ENCODE measurements around the gene ZBTB20.

ZBTB20 gene

DNA sequence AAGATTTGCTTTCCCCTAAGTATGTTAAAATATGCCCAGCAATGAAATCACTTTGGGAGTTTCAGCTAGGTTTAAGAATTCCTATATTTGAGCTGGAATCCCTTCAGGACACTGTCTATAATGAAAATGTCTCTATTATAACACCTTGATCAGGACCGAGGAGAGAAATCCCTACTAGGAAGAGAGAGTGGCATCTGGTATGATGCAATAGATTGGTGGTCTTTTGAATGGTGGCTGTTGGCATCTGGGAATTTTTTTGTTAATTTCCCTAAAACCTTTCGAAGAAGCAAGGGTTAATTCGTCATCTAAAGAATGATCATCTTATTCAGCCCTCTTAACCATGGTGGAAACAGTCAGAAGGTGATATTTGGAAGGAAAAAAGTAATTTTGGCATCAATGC lies 810.2 kb downstream of the ZBTB20 start:
- DNase-seq (ENCODE audit: low read depth, low spot score) = no peak

DNA sequence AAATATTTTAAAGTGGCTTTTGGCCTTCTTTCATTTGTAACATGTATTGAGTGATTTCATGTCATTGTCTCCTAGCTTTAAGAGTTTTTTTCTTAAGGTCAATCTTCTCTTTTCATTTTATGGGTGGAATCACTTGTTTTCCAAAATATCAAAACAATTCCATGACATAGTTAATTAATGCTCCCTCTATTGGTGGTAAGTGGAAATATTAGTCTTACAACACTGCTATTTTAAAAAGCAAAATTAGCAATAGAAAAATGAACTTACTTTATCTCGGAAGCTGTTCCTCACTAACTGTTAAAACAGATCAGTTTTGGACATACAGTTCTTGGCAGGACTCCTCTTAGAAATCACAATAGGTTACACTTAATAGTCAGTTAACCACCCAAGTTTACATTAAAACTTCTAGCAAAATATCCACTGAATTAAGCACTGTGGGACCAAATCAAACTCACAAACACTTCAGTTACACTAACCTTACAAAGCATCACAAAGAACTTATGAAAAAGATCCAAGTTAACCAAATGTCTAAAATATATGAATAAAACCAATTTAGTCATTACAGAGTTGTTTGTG lies 810.9 kb downstream of the ZBTB20 start:
- DNase-seq (ENCODE audit: low read depth, low spot score) = no peak

- DNase-seq (ENCODE audit: low read depth, low spot score) = no peak
These were observed 813.2 kb downstream of the ZBTB20 start for GRCh38 chr3:114333923-114334240.

- no peak for DNase-seq (ENCODE audit: low read depth, low spot score)
These were observed 813.7 kb downstream of the ZBTB20 start for GRCh38 chr3:114333180-114333922.

DNA sequence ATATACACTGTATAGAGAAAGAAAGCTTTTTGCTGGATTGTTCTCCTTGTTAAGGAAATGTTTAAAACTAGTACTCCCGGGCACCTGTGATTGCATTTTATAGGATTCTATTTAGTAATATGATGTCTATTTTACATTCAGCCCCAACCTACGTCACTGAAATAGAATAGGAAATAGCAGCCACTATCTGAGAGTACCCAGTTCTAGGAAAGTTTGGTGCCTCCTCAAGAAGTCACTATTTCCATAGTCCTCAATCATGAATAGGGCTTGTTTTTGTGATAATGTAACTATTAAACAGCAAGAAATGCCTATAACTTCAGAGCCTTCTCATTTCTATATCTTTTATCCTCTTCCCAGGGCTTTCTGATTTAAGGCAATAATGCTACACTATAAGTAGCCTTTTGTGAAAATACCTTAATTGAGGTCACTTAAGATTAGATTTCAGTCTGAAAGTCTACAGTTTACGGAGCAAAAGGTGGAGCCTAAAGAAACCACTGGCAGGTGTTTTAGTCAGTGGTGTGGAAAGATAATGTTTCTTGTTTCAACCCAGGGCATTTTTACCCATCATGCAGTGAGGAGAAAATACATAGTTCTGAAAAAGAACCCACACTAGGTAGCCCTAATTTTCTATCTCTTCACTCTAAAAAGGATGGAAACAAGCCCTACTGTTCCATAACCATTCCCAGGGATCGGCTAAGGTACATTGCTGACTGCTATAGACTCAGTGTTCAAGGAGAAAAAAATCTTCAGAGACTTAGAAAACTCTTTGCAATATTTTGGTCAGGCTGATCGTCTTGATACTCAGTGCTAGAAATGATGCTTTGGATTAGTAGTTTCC lies 814.5 kb downstream of the ZBTB20 start:
- no peak for DNase-seq (ENCODE audit: low read depth, low spot score)

- DNase-seq (ENCODE audit: low read depth, low spot score) = no peak
These were observed 815.4 kb downstream of the ZBTB20 start for GRCh38 chr3:114331710-114332109.

DNA sequence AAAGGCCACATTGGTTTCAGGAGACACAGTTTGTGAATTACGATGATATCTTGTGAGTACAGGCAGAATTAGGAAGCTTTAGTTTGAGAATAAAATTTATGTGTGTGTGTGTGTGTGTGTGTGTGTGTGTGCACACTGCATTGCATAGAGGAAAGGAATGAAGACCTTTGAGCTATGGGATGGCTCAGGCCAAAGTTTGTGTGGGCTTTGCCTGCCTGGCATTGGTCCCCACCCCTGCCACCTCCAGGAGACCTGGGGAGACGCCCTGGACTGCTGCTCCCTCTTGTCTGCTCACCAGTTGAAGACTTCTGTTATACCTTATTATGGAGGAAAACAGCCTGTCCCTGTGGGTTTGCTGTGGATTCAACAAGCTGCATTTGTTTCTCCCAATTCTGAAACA lies 816.1 kb downstream of the ZBTB20 start:
- DNase-seq (ENCODE audit: low read depth, low spot score) = no peak

- DNase-seq (ENCODE audit: low read depth, low spot score) = no peak
These were observed 817.3 kb downstream of the ZBTB20 start for GRCh38 chr3:114329823-114330222.

- DNase-seq (ENCODE audit: low read depth, low spot score) = no peak
These were observed 818.7 kb downstream of the ZBTB20 start for GRCh38 chr3:114328345-114328744.

DNA sequence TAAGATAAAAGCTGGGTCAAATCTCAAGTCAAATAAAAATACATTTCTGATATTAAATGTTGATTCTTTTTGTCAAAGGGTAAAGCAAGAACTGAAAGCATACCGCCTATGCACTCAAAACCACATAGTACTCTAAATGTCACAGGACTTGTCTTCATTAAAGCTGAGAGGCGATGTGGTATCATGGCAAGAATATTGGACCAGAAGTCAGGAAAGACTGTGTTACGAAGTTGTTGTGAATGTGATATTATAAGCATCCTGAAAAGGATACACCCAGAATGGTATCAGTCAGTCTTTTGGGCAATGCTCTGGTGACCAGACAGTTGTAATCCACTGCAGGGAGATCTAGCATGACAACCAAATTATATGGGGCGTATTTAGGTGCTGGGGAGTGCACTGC lies 819.4 kb downstream of the ZBTB20 start:
- no peak for DNase-seq (ENCODE audit: low read depth, low spot score)

DNA sequence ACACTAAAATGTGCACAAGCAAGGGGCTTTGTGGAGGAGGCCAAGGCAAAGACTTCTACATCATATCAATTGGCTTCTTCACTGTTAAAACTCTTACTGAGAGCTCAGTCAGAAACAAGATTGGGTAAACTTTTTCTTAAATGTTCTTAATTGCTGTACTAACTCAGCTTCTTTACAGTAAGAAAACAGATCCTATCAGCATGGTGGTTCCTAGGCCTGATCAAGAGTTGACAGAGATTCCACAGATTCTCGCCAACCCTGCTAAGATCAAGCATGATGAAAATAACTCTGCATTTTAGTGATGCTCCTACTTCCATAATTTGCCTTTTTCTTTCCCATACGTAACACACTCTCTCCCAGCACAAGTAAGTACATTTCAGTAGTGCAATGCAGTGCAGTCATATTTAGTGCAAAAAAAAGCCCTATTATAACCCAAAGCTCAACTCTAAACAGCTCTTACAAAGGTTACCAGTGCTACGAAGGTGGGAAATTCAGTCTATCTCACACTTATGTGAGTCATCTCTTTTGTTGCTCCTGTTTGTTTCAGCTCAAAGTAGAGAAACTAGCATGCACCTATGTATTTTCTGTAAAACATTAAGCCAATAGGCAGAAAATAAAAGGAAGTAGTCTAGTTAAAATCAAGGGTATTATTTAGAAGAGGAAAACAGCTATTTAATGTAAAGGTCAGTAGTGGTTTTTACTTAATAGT lies 823.4 kb downstream of the ZBTB20 start:
- DNase-seq (ENCODE audit: low read depth, low spot score) = no peak

DNA sequence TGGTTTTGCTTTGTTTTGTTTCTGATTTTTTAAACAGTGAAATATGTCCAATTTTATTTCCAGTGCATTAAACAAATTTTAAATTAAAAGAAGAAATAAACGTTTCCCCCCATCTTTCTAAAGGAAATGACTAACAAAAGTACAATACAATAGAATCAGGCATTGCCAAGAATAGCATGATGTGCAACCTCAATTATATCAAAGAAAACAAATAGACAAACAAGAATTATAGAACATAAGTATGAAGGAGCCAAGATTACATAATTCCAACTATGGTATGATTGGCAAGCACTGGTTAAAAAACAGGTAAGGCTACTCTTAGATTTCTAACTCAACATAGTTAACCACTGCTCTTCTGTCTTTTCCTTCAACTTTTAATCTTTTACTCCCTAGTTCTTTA lies 826.8 kb downstream of the ZBTB20 start:
- DNase-seq (ENCODE audit: low read depth, low spot score) = no peak

GRCh38 chr3:114319453-114319852 lies 827.6 kb downstream of the ZBTB20 start:
- peak; percentile 13 for DNase-seq (ENCODE audit: low read depth, low spot score)

GRCh38 chr3:114318295-114318694 lies 828.8 kb downstream of the ZBTB20 start:
- DNase-seq (ENCODE audit: low read depth, low spot score) = no peak

- DNase-seq (ENCODE audit: low read depth, low spot score) = no peak
These were observed 832.8 kb downstream of the ZBTB20 start for GRCh38 chr3:114314282-114314681.

DNA sequence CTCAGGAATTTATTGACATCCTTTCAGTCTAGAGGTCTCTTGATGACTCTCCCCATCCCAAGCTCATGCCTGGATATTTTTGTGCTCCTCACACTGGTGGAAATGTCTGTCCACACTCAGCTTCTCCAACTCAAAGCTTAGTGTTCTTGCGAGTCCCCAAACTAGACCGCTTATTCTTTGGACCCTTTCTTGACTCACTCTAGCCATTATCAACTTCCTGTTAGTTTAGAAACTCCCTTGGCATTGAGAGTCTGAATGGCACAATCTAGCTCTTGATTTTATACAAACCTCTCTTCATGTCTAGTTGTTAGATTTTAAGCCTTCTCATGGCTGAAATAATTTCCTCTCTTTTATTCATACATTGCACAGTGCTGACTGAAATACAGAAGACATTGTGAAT lies 833.7 kb downstream of the ZBTB20 start:
- DNase-seq (ENCODE audit: low read depth, low spot score) = no peak

DNA sequence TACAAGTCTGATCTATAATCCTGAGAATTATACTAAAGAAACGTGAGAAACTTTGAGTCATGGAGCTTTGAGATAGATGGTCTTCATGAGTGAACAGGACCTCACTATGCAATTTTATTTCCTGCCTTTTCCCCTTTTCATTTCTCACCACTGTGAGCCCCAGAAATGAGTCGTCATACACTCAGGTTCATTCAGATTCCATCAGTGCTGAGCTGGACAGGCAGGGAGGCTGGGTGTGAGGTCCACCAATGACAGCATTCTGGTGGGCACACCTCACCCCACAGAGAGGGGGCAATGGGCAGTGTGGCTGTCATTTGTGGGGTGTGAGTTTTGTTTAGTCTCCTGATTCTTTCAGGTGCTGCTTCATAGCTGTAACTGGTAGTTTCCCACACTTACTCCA lies 836.4 kb downstream of the ZBTB20 start:
- DNase-seq (ENCODE audit: low read depth, low spot score) = no peak

- DNase-seq (ENCODE audit: low read depth, low spot score) = no peak
These were observed 838.3 kb downstream of the ZBTB20 start for GRCh38 chr3:114308830-114309229.

DNA sequence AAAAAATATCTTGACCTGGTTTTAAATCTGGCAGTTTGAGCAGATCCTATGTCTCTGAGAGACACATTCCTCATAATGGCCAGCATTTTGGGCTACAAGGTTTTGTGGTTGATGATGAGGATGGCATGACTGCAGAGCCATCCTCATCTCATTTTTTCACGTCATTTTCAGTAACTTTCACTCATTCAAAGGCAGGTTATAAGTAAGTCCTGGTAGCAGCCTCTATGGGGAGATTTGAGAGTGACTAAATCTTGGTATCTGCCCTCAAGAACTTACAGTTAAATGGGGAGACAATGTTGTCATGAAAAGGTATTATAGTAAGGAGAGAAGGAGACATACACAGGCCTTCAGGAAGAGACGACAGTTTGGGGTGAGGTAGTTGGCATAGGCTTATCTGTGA lies 838.7 kb downstream of the ZBTB20 start:
- no peak for DNase-seq (ENCODE audit: low read depth, low spot score)

GRCh38 chr3:114307832-114308231 lies 839.3 kb downstream of the ZBTB20 start:
- DNase-seq (ENCODE audit: low read depth, low spot score) = no peak

- DNase-seq (ENCODE audit: low read depth, low spot score) = no peak
These were observed 839.8 kb downstream of the ZBTB20 start for GRCh38 chr3:114307222-114307830.

All from smooth muscle cell of the brain vasculature (primary cell).